Measurements from ENCODE around the gene SLC25A31. TPM values are rescaled to one million over a fixed set of nuclear protein-coding genes. Genes with fewer than 3 reads are reported as not detected.

Gene SLC25A31
- total RNA-seq, 1 experiment from 2014 or later = not detected

- no peak for DNase-seq (ENCODE audit: low spot score)
These were observed 47.3 kb downstream of the SLC25A31 start for GRCh38 chr4:127777487-127777886.

- no peak for DNase-seq (ENCODE audit: low spot score)
These were observed 47.9 kb downstream of the SLC25A31 start for GRCh38 chr4:127778102-127778501.

GRCh38 chr4:127780598-127780997, 50.4 kb downstream of the SLC25A31 start:
- no peak for DNase-seq (ENCODE audit: low spot score)

GRCh38 chr4:127781300-127782024, 51.3 kb downstream of the SLC25A31 start:
- peak; percentile 25 for DNase-seq (ENCODE audit: low spot score)

- no peak for DNase-seq (ENCODE audit: low spot score)
These were observed 51.8 kb downstream of the SLC25A31 start for GRCh38 chr4:127782025-127782274.

GRCh38 chr4:127782275-127783025, 52.2 kb downstream of the SLC25A31 start, which contains the start of gene HSPA4L:
HSPA4L (plus strand) TSS chr4:127782322; CDS start chr4:127782551, 229 bp downstream.
- DNase-seq (ENCODE audit: low spot score) = peak; percentile 65

- peak; percentile 30 for DNase-seq (ENCODE audit: low spot score)
These were observed 53.0 kb downstream of the SLC25A31 start for GRCh38 chr4:127783026-127783769.

GRCh38 chr4:127783955-127784770, 54.0 kb downstream of the SLC25A31 start:
- no peak for DNase-seq (ENCODE audit: low spot score)

- peak; percentile 34 for DNase-seq (ENCODE audit: low spot score)
These were observed 58.3 kb downstream of the SLC25A31 start for GRCh38 chr4:127788517-127788916.

- DNase-seq (ENCODE audit: low spot score) = no peak
These were observed 61.2 kb downstream of the SLC25A31 start for GRCh38 chr4:127791391-127791790.

GRCh38 chr4:127793528-127793927, 63.3 kb downstream of the SLC25A31 start:
- no peak for DNase-seq (ENCODE audit: low spot score)

GRCh38 chr4:127799711-127800110, 69.5 kb downstream of the SLC25A31 start:
- DNase-seq (ENCODE audit: low spot score) = no peak

GRCh38 chr4:127809173-127809800, 79.1 kb downstream of the SLC25A31 start:
- no peak for DNase-seq (ENCODE audit: low spot score)

- DNase-seq (ENCODE audit: low spot score) = no peak
These were observed 80.4 kb downstream of the SLC25A31 start for GRCh38 chr4:127810551-127810950.

- DNase-seq (ENCODE audit: low spot score) = no peak
These were observed 92.2 kb downstream of the SLC25A31 start for GRCh38 chr4:127822430-127822829.

Other genes with a start within 250 kb of the SLC25A31 start
- 2.9 and 3.3 TPM in 2 replicates for gene INTU, start 97.4 kb upstream of the SLC25A31 start, total RNA-seq (2014; rRNA removed; shearing (Covaris generic))
- gene HSPA4L, start 51.9 kb downstream of the SLC25A31 start, total RNA-seq (2014; rRNA removed; shearing (Covaris generic)) = 13.1 and 13.2 TPM in 2 replicates
- gene PLK4, start 150.5 kb downstream of the SLC25A31 start, total RNA-seq (2014; rRNA removed; shearing (Covaris generic)) = 20.0 and 46.9 TPM in 2 replicates
- 18.6 and 35.8 TPM in 2 replicates for gene MFSD8, start 234.8 kb downstream of the SLC25A31 start, total RNA-seq (2014; rRNA removed; shearing (Covaris generic))
- gene ABHD18, start 235.0 kb downstream of the SLC25A31 start, total RNA-seq (2014; rRNA removed; shearing (Covaris generic)) = 4.2 and 5.7 TPM in 2 replicates

Data from A172 (cell line).